ENCODE measurements around the gene ZNF286A. TPM values are rescaled to one million over a fixed set of nuclear protein-coding genes. Genes with fewer than 3 reads are reported as not detected.
"Not testable (repeated sequence)": the region's sequence is repeated elsewhere in the genome, so short reads cannot be mapped to it uniquely, and the experiment has no call there.

The ZNF286A gene
- total RNA-seq, 1 donor from 2014 or later = 25.4 TPM

DNA sequence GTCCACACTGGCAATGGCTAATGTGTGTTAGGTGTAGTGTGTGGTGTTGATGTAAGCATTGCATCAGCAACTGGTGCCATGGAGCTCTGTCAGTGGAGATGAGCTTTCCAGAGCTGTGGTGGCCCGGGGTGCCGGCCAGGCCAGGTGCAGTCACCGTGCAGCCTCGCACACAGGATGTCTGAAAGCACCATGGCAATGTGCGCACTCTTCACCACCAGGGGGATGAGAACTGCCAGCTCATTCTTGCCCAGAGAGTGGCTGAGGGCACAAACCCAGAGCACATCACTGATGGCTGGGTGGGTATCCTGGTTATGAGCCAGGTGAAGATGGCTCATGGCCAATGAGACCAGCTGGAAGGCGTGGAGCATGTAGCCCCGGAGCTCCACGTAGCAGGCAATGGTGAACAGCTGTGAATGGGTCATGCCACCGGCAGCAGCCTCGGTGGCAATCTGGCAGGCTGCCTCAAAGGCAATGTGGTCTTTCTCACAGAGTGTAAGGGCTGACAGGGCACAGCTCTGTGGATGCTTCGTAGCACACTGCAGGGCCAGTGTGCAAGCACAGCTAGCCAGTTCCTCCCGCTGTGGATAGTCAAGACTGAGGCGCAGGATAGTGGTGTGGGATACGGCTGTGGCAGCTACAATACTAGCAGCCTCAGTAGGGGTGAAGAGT lies 69.4 kb downstream of the ZNF286A start:
- not testable (repeated sequence) for DNase-seq (ENCODE audit: low read depth in 2 of 2)

Other genes starting within 250 kb of the ZNF286A start
- gene CDRT4, start 232.1 kb upstream of the ZNF286A start, total RNA-seq = 0.64 and 1.3 TPM in 2 replicates
- 9.9 and 10.3 TPM in 2 replicates for gene TVP23C, start 136.3 kb upstream of the ZNF286A start, total RNA-seq
- 0.13 TPM in 1 of 2 replicates, not detected in the other for gene FBXW10B, start 80.0 kb upstream of the ZNF286A start, total RNA-seq
- gene TRIM16, start 15.4 kb upstream of the ZNF286A start, total RNA-seq = 41.5 and 58.3 TPM in 2 replicates
- not detected in 2 replicates for gene TBC1D26, start 32.5 kb downstream of the ZNF286A start, total RNA-seq
- gene ADORA2B, start 245.4 kb downstream of the ZNF286A start, total RNA-seq = 6.4 and 7.5 TPM in 2 replicates